ENCODE data around the gene IL1RAPL1. TPM values are rescaled to one million over a fixed set of nuclear protein-coding genes. Genes with fewer than 3 reads are reported as not detected.
A peak's percentile ranks its signal among the peaks of the same experiment; 100 is the strongest.

The IL1RAPL1 gene
- total and polyA plus RNA-seq, 2 donors (not counting 3 experiments of a cell fraction or from before 2014, with no cell fraction given), result 0.79 to 1.3 TPM

DNA sequence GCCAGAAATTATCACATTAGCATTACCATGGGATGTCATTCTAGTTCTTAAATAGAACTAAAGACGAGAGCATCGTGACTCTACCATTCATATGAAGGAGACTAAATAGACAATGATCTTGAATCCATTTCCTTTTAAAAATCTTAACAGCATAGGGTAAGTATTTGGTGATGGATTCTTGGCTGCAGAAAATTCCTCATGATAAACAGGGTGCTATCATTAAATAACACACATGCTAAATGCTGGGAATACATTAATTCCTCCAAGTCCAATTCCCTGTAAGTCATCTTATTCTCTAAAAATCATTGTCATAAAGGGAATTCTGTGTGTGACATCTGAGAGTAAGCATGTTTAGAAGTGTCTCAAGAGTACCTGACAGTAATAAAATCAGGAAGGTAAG is 1157.7 kb downstream of the IL1RAPL1 start:
- Histone ChIP-seq H3K27ac (ENCODE audit: insufficient read depth, low read depth, low read length) (no peak overlapping the region), H3K4me3 (replicated peaks in 1 of 3; ENCODE audit: insufficient read depth in 1 of 3, low read depth in 1 of 3, low read length in 3 of 3) (no peak overlapping the region), H3K9ac (replicated peaks; ENCODE audit: extremely low read depth, insufficient read depth, low read length) (no peak overlapping the region), H3K36me3 (ENCODE audit: control insufficient read depth in 2 of 2, extremely low read depth in 1 of 2, insufficient read depth in 2 of 2, low read length in 2 of 2) (no peaks in the 10 kb centered on the region), H3K79me2 (ENCODE audit: control insufficient read depth, insufficient read depth, low read length) (no peaks in the 10 kb centered on the region), H3K9me3 (replicated peaks; ENCODE audit: control insufficient read depth, insufficient read depth, low read length) (no peaks in the 10 kb centered on the region), H3K9me1 (replicated peaks; ENCODE audit: control insufficient read depth, extremely low read depth, insufficient read depth, low read length) (no peaks in the 10 kb centered on the region), H2AFZ (ENCODE audit: low read depth, low read length) (no peak overlapping the region), H3K4me1 (ENCODE audit: control insufficient read depth, extremely low read depth, insufficient read depth, low read length) (no peaks in the 10 kb centered on the region), H4K20me1 (replicated peaks; ENCODE audit: control insufficient read depth, extremely low read depth, insufficient read depth, low read length) (no peaks in the 10 kb centered on the region), H3K4me2 (ENCODE audit: insufficient read depth, low read length) (no peak overlapping the region), H3K27me3 (ENCODE audit: control insufficient read depth in 2 of 2, insufficient read depth in 2 of 2, low read length in 2 of 2) (no peaks in the 10 kb centered on the region)
- POLR2A ChIA-PET, result no interaction called here
- DNase-seq (ENCODE audit: low read depth, low spot score), result no peak
- TF ChIP-seq, protein P1, sequence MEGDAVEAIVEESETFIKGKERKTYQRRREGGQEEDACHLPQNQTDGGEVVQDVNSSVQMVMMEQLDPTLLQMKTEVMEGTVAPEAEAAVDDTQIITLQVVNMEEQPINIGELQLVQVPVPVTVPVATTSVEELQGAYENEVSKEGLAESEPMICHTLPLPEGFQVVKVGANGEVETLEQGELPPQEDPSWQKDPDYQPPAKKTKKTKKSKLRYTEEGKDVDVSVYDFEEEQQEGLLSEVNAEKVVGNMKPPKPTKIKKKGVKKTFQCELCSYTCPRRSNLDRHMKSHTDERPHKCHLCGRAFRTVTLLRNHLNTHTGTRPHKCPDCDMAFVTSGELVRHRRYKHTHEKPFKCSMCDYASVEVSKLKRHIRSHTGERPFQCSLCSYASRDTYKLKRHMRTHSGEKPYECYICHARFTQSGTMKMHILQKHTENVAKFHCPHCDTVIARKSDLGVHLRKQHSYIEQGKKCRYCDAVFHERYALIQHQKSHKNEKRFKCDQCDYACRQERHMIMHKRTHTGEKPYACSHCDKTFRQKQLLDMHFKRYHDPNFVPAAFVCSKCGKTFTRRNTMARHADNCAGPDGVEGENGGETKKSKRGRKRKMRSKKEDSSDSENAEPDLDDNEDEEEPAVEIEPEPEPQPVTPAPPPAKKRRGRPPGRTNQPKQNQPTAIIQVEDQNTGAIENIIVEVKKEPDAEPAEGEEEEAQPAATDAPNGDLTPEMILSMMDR (IDR thresholded peaks at IDR 0.05; ENCODE audit: extremely low read depth in 1 of 2, insufficient read depth in 1 of 2, low read depth in 1 of 2, low read length in 2 of 2), result no peak
- TF ChIP-seq MYC (IDR thresholded peaks at IDR 0.05; ENCODE audit: low read depth, low read length), result no peak
- TF ChIP-seq GATA2 (IDR thresholded peaks at IDR 0.05; ENCODE audit: insufficient read depth, insufficient read length, low read depth, low read length), result no peak
- no peak for TF ChIP-seq JUN (IDR thresholded peaks at IDR 0.05; ENCODE audit: borderline replicate concordance, insufficient read depth, insufficient read length, low read depth)
- CTCF ChIA-PET, result interaction anchor here (0.6 kb wide), 1 partner anchor 20 kb away, joined by 3 read pairs; no protein-coding TSS in a partner anchor
- intact Hi-C loops (cut with micrococcal nuclease), result no loop called here
- peak; percentile 43 for FAIRE-seq
- no TSS peak for BruUV-seq (replicated peaks)
- dilution Hi-C loops (cut with MboI; ENCODE audit: extremely low pct_ligation_motif_present, low sequenced_read_pairs), result no loop called here

GRCh38 chrX:29746326-29746725 is 1159.1 kb downstream of the IL1RAPL1 start:
- H3K9me1 ChIP-seq (replicated peaks; ENCODE audit: control insufficient read depth, extremely low read depth, insufficient read depth, low read length), result no peaks in the 10 kb centered on the region
- H3K9me3 ChIP-seq (replicated peaks; ENCODE audit: control insufficient read depth, insufficient read depth, low read length), result no peaks in the 10 kb centered on the region
- no peak overlapping the region for H3K27ac ChIP-seq (ENCODE audit: insufficient read depth, low read depth, low read length)
- intact Hi-C loops (cut with micrococcal nuclease), result no loop called here
- H3K4me3 ChIP-seq (replicated peaks in 1 of 3; ENCODE audit: insufficient read depth in 1 of 3, low read depth in 1 of 3, low read length in 3 of 3), result no peak overlapping the region
- H3K4me2 ChIP-seq (ENCODE audit: insufficient read depth, low read length), result no peak overlapping the region
- ChIA-PET CTCF (no interaction called here), POLR2A (no interaction called here)
- no peaks in the 10 kb centered on the region for H3K36me3 ChIP-seq (ENCODE audit: control insufficient read depth in 2 of 2, extremely low read depth in 1 of 2, insufficient read depth in 2 of 2, low read length in 2 of 2)
- H4K20me1 ChIP-seq (replicated peaks; ENCODE audit: control insufficient read depth, extremely low read depth, insufficient read depth, low read length), result no peaks in the 10 kb centered on the region
- dilution Hi-C loops (cut with MboI; ENCODE audit: extremely low pct_ligation_motif_present, low sequenced_read_pairs), result no loop called here
- no peak overlapping the region for H3K9ac ChIP-seq (replicated peaks; ENCODE audit: extremely low read depth, insufficient read depth, low read length)
- H3K4me1 ChIP-seq (ENCODE audit: control insufficient read depth, extremely low read depth, insufficient read depth, low read length), result no peaks in the 10 kb centered on the region
- DNase-seq (ENCODE audit: low read depth, low spot score) (no peak), FAIRE-seq (no peak)
- BruUV-seq (replicated peaks), result no TSS peak
- H3K27me3 ChIP-seq (ENCODE audit: control insufficient read depth in 2 of 2, insufficient read depth in 2 of 2, low read length in 2 of 2), result no peaks in the 10 kb centered on the region
- no peak for TF ChIP-seq GATA2 (IDR thresholded peaks at IDR 0.05; ENCODE audit: insufficient read depth, insufficient read length, low read depth, low read length)
- TF ChIP-seq POLR2AphosphoS5 (IDR thresholded peaks at IDR 0.05; ENCODE audit: insufficient read depth, low read depth, low read length), result no peak
- no peak for TF ChIP-seq JUN (IDR thresholded peaks at IDR 0.05; ENCODE audit: borderline replicate concordance, insufficient read depth, insufficient read length, low read depth)
- no peak for TF ChIP-seq POLR2A (IDR thresholded peaks at IDR 0.05; ENCODE audit: low read depth, low read length)
- no peaks in the 10 kb centered on the region for H3K79me2 ChIP-seq (ENCODE audit: control insufficient read depth, insufficient read depth, low read length)
- H2AFZ ChIP-seq (ENCODE audit: low read depth, low read length), result no peak overlapping the region

All from endothelial cell of umbilical vein (primary cell).